HepG2 (cell line): ENCODE measurements around the gene ADARB2. TPM values are rescaled to one million over a fixed set of nuclear protein-coding genes. Genes with fewer than 3 reads are reported as not detected.

Experiments
- ATAC-seq: fragments of 200-7000 bp; cut with Tn5 transposase; 3 replicates; pipeline ENCODE4 v1.9.1; 2020; ENCODE audit warnings: mild to moderate bottlenecking, moderate library complexity
- BruUV-seq: library from RNA; stranded (reverse); fragments of 400-500 nt; replicated peaks from 2 replicates; lab custom pipeline; 2021; lab: Mats Ljungman, UMichigan
- CTCF ChIA-PET: fragments of 300-600 bp; formaldehyde crosslinking; extraction: SDS; loops from one replicate; lab custom pipeline; 2021; ENCODE audit warnings: low total read pairs, inconsistent platforms, low intra/inter-chr PET ratio; lab: Yijun Ruan, JAX
- POLR2A ChIA-PET: fragments of 350-600 bp; sonication (Branson Sonifier 250); formaldehyde crosslinking; loops from one replicate; lab custom pipeline; 2020; ENCODE audit warnings: antibody characterized with exemption, inconsistent platforms; lab: Yijun Ruan, JAX
- DNase-seq: peaks from one replicate; pipeline ENCODE4 v3.0.0-alpha.2; 2015; ENCODE audit warnings: low spot score
- FAIRE-seq: peaks from 3 replicates; lab custom pipeline; 2011; peaks lifted over from hg19 to GRCh38; lab: Jason Lieb, UNC
- H2AFZ ChIP-seq: one replicate; pipeline ENCODE4 v1.6.1; 2011; ENCODE audit warnings: low read length, inconsistent platforms
- H3K27ac ChIP-seq: fragments of 300-600 bp; 3 replicates; pipeline ENCODE4 v1.8.0; 2011; ENCODE audit warnings: mixed run types, mild to moderate bottlenecking, mixed read lengths, low read length, inconsistent platforms; ENCODE audit not compliant: insufficient read depth; ENCODE audit errors: extremely low read length
- H3K27me3 ChIP-seq, 2 experiments: fragments of 200-600 bp in 1 of 2; 2 replicates in 1 of 2; 3 replicates in 1 of 2; pipeline versions ENCODE4 v1.6.0 to v1.8.0; 2011; ENCODE audit warnings: low read length in 2 of 2, mild to moderate bottlenecking in 2 of 2, moderate library complexity in 2 of 2, inconsistent platforms in 1 of 2; ENCODE audit not compliant: insufficient read depth in 2 of 2, control insufficient read depth in 1 of 2
- H3K36me3 ChIP-seq, 2 experiments: fragments of 200-600 bp in 1 of 2; replicated peaks in 1 of 2; 2 replicates in 1 of 2; 3 replicates in 1 of 2; pipeline versions ENCODE4 v1.5.1 to v1.8.0; 2011; ENCODE audit warnings: low read length in 2 of 2, inconsistent platforms in 1 of 2; ENCODE audit not compliant: insufficient read depth in 2 of 2, control insufficient read depth in 1 of 2
- H3K4me1 ChIP-seq: 2 replicates; pipeline ENCODE4 v1.5.1; 2012; ENCODE audit warnings: low read length, inconsistent platforms; ENCODE audit not compliant: insufficient read depth
- H3K4me2 ChIP-seq: 2 replicates; pipeline ENCODE4 v1.6.0; 2011; ENCODE audit warnings: low read depth, low read length, inconsistent platforms
- H3K4me3 ChIP-seq, 3 experiments: fragments of 200-600 bp in 1 of 3; sonication (generic), shearing (Covaris generic) in 1 of 3; replicated peaks in 1 of 3; 2 replicates each; pipeline ENCODE4 v1.5.1; 2011 to 2016; ENCODE audit warnings: low read length in 3 of 3, inconsistent platforms in 2 of 3, low read depth in 2 of 3, mild to moderate bottlenecking in 2 of 3, control low read depth in 1 of 3, mixed read lengths in 1 of 3; ENCODE audit not compliant: insufficient read depth in 1 of 3
- H3K79me2 ChIP-seq: one replicate; pipeline ENCODE4 v1.6.1; 2011; ENCODE audit warnings: low read length, inconsistent platforms; ENCODE audit not compliant: insufficient read depth
- H3K9ac ChIP-seq: 2 replicates; pipeline ENCODE4 v1.6.0; 2011; ENCODE audit warnings: mild to moderate bottlenecking, low read depth, low read length, inconsistent platforms; ENCODE audit not compliant: insufficient read depth
- H3K9me3 ChIP-seq: 2 replicates; pipeline ENCODE4 v1.5.1; 2012; ENCODE audit warnings: mild to moderate bottlenecking, low read length
- H4K20me1 ChIP-seq: 2 replicates; pipeline ENCODE4 v1.6.0; 2011; ENCODE audit warnings: inconsistent platforms, mild to moderate bottlenecking, low read length, moderate library complexity; ENCODE audit not compliant: insufficient read depth
- ADNP ChIP-seq: sonication (generic); formaldehyde crosslinking; IDR thresholded peaks from 2 replicates; pipeline ENCODE4 v1.4.0; 2020; ENCODE audit warnings: missing genetic modification reagents
- CBX1 ChIP-seq: IDR thresholded peaks from one replicate; pipeline ENCODE4 v1.6.1; 2016; ENCODE audit warnings: antibody characterized with exemption, low read depth
- HHEX ChIP-seq: IDR thresholded peaks from 2 replicates; pipeline ENCODE4 v1.6.1; 2016; ENCODE audit warnings: control low read depth
- HIVEP1 ChIP-seq: sonication (generic); formaldehyde crosslinking; IDR thresholded peaks from 2 replicates; pipeline ENCODE4 v1.4.0; 2020; ENCODE audit warnings: mild to moderate bottlenecking, missing genetic modification reagents
- MXI1 ChIP-seq: IDR thresholded peaks from 3 replicates; pipeline ENCODE4 v1.6.1; 2012; ENCODE audit warnings: low read depth, low read length, inconsistent platforms, borderline replicate concordance
- NBN ChIP-seq: fragments of 450-650 bp; conservative IDR thresholded peaks from 2 replicates; pipeline ENCODE4 v1.6.1; 2017
- NFKB2 ChIP-seq: sonication (generic); formaldehyde crosslinking; IDR thresholded peaks from 2 replicates; pipeline ENCODE4 v1.4.0; 2020; ENCODE audit warnings: missing genetic modification reagents, borderline replicate concordance
- PLRG1 ChIP-seq: fragments of 450-650 bp; conservative IDR thresholded peaks from 2 replicates; pipeline ENCODE4 v1.6.1; 2016
- RFX1 ChIP-seq: fragments of 450-650 bp; IDR thresholded peaks from 2 replicates; pipeline ENCODE4 v1.6.1; 2017
- TMF1 ChIP-seq: sonication (generic); formaldehyde crosslinking; IDR thresholded peaks from 2 replicates; pipeline ENCODE4 v1.8.1; 2022; ENCODE audit warnings: low read depth, missing genetic modification reagents
- ZFP36 ChIP-seq: fragments of 150-350 bp; IDR thresholded peaks from 2 replicates; pipeline ENCODE4 v1.6.1; 2018; ENCODE audit warnings: borderline replicate concordance, low read length, low read depth; ENCODE audit not compliant: partially characterized antibody
- ZNF12 ChIP-seq: sonication (generic); formaldehyde crosslinking; IDR thresholded peaks from 2 replicates; pipeline ENCODE4 v1.5.0; 2020; ENCODE audit warnings: missing genetic modification reagents
- ZNF205 ChIP-seq: IDR thresholded peaks from 2 replicates; pipeline ENCODE4 v1.6.1; 2018; ENCODE audit warnings: missing biosample characterization, missing genetic modification reagents
- ZNF335 ChIP-seq: sonication (generic); formaldehyde crosslinking; IDR thresholded peaks from 2 replicates; pipeline ENCODE4 v1.4.0; 2020; ENCODE audit warnings: missing genetic modification reagents
- ZNF430 ChIP-seq: sonication (generic); formaldehyde crosslinking; IDR thresholded peaks from 2 replicates; pipeline ENCODE4 v1.9.0; 2021; ENCODE audit warnings: mild to moderate bottlenecking, missing genetic modification reagents
- ZNF672 ChIP-seq: sonication (generic); formaldehyde crosslinking; IDR thresholded peaks from 2 replicates; pipeline ENCODE4 v1.8.1; 2022; ENCODE audit warnings: missing genetic modification reagents
- ZNF747 ChIP-seq: sonication (generic); formaldehyde crosslinking; IDR thresholded peaks from 2 replicates; pipeline ENCODE4 v1.8.1; 2023; ENCODE audit warnings: missing genetic modification reagents, mild to moderate bottlenecking, borderline replicate concordance
- ZNF83 ChIP-seq: sonication (generic); formaldehyde crosslinking; IDR thresholded peaks from 2 replicates; pipeline ENCODE4 v1.4.0; 2020; ENCODE audit warnings: missing genetic modification reagents, mild to moderate bottlenecking, borderline replicate concordance
- WGBS: methylation state at CpG from one replicate; pipeline ENCODE4 v1.1.6; 2017; ENCODE audit warnings: low lambda C conversion rate; 5-methylcytosine and 5-hydroxymethylcytosine counted together
- in situ Hi-C: cut with HindIII; loops from 2 replicates; pipeline ENCODE4 v1.10.0; 2017; ENCODE audit warnings: low pct_unique_long_range_greater_than_20kb; ENCODE audit not compliant: extremely low pct_ligation_motif_present
- intact Hi-C: fragments of 100-400 bp; cut with micrococcal nuclease; formaldehyde crosslinking; loops from one replicate; pipeline ENCODE4 v1.10.0; 2022; ENCODE audit not compliant: unreplicated experiment
- polyA plus RNA-seq, 8 experiments: library from polyadenylated mRNA; depleted of rRNA in 3 of 8; stranded (reverse) in 7 of 8; unstranded in 1 of 8; fragments of >200 nt; fragmentation: Illumina TruSeq in 4 of 8; extraction: Trizol in 4 of 8; gene quantifications; 2 replicates each; pipeline versions ENCODE4 v1.2.1 to v1.2.3, GENCODE V29; 2011 to 2016; ENCODE audit warnings: low read depth in 4 of 8, missing spikeins in 1 of 8, mixed read lengths in 1 of 8; ENCODE audit not compliant: insufficient read depth in 1 of 8
- total RNA-seq, 5 experiments: library from RNA; depleted of rRNA; stranded (reverse); fragments of >200 nt; fragmentation: Illumina TruSeq; extraction: Trizol; gene quantifications; 2 replicates each; pipeline ENCODE4 v1.2.3, GENCODE V29; 2016; ENCODE audit warnings: low read depth in 1 of 5
- TF ChIP-seq, protein P1 (sequence below): IDR thresholded peaks from 2 replicates; pipeline ENCODE4 v1.6.1; 2016
- TF ChIP-seq, protein P2 (sequence below): sonication (generic); formaldehyde crosslinking; IDR thresholded peaks from 2 replicates; pipeline ENCODE4 v1.8.1; 2023; ENCODE audit warnings: mild to moderate bottlenecking, inconsistent platforms, moderate library complexity, missing genetic modification reagents, borderline replicate concordance
- TF ChIP-seq, protein P3 (sequence below): sonication (generic); formaldehyde crosslinking; IDR thresholded peaks from 2 replicates; pipeline ENCODE4 v1.4.0; 2020; ENCODE audit warnings: missing genetic modification reagents, borderline replicate concordance
- TF ChIP-seq, protein P4 (sequence below): sonication (generic); formaldehyde crosslinking; IDR thresholded peaks from 2 replicates; pipeline ENCODE4 v1.4.0; 2020; ENCODE audit warnings: missing genetic modification reagents

The ADARB2 gene
- total and polyA plus RNA-seq, 2 of the 13 experiments (the other 11 are each of a cell fraction or from before 2014, with no cell fraction given) = not detected

DNA sequence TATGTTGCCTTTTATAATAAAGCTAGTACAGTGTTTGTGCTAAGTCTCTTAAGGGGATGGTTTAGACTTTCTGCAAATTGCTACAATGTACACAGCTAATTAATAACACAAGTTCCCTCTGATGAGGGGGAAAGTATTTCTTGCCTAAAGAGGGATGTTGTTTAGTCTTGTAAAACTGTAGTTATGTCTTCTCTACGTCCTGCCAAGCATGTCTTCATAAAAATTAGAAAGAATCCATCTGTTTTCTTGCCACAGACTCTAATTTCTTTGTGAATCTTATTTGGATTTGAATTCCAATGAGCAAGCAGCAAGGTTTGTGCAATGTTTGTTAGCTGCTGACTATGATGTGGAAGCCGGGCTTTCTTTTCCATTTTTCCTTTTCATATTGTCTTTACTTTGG lies 28.2 kb downstream of the ADARB2 start (continued):
- no peak for TF ChIP-seq TMF1 (CRISPR knock-in tag)
- no peak for TF ChIP-seq NBN
- no peak for TF ChIP-seq RFX1
- no peak for TF ChIP-seq ZFP36
- no peak for TF ChIP-seq CBX1
- TF ChIP-seq NFKB2 (CRISPR knock-in tag) = no peak
- TF ChIP-seq, protein P1, sequence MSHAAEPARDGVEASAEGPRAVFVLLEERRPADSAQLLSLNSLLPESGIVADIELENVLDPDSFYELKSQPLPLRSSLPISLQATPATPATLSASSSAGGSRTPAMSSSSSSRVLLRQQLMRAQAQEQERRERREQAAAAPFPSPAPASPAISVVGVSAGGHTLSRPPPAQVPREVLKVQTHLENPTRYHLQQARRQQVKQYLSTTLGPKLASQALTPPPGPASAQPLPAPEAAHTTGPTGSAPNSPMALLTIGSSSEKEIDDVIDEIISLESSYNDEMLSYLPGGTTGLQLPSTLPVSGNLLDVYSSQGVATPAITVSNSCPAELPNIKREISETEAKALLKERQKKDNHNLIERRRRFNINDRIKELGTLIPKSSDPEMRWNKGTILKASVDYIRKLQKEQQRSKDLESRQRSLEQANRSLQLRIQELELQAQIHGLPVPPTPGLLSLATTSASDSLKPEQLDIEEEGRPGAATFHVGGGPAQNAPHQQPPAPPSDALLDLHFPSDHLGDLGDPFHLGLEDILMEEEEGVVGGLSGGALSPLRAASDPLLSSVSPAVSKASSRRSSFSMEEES (CRISPR knock-in tag) = no peak
- TF ChIP-seq ZNF672 (CRISPR knock-in tag) = no peak
- no peak for TF ChIP-seq MXI1
- TF ChIP-seq, all 625 proteins: peak for 0

DNA sequence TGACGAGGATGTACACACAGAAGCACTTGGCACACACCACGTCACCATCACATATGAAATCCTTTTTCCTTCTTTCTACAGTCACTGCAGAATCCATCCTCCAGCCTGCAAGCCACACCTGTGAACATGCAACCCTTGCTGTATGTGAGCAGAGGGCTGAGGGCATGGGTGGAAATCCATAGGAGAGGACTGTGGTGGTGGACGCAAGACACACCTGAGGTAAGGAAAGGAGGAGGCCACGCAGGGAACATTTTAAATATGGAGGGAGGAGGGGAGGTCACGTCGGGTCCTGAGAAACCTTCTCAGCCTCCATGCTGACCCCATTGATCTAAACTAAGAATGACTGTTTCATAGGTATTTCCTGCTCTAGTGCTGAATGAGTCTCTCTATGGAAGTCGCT lies 28.6 kb downstream of the ADARB2 start:
- H3K4me2 ChIP-seq = no peak overlapping the region
- in situ Hi-C loops (no loop called here), intact Hi-C loops (no loop called here)
- BruUV-seq = no TSS peak
- ChIA-PET CTCF (no interaction called here), POLR2A (no interaction called here)
- peaks cover 0 to 30% of the 10 kb centered on the region in 2 experiments; a peak in 3 of 5 replicates for H3K27me3 ChIP-seq
- H4K20me1 ChIP-seq = no peaks in the 10 kb centered on the region
- no peaks in the 10 kb centered on the region for H3K9me3 ChIP-seq
- H3K4me1 ChIP-seq = no peaks in the 10 kb centered on the region
- no peaks in the 10 kb centered on the region for H3K36me3 ChIP-seq
- FAIRE-seq = no peak
- H2AFZ ChIP-seq = no peak overlapping the region
- H3K79me2 ChIP-seq = no peaks in the 10 kb centered on the region
- H3K9ac ChIP-seq = no peak overlapping the region
- no peak overlapping the region for H3K4me3 ChIP-seq
- ATAC-seq = no peak
- no peak overlapping the region for H3K27ac ChIP-seq
- WGBS = 0% methylated on average over 7 of the region's 7 CpGs
- DNase-seq = no peak
- TF ChIP-seq HHEX (no peak), ZNF205 (CRISPR knock-in tag) (no peak), PLRG1 (no peak), ZNF335 (CRISPR knock-in tag) (no peak), ZNF83 (no peak), ZNF12 (CRISPR knock-in tag) (no peak), HIVEP1 (no peak), ZNF747 (CRISPR knock-in tag) (no peak), ADNP (no peak), ZNF430 (CRISPR knock-in tag) (no peak)
- TF ChIP-seq, protein P2, sequence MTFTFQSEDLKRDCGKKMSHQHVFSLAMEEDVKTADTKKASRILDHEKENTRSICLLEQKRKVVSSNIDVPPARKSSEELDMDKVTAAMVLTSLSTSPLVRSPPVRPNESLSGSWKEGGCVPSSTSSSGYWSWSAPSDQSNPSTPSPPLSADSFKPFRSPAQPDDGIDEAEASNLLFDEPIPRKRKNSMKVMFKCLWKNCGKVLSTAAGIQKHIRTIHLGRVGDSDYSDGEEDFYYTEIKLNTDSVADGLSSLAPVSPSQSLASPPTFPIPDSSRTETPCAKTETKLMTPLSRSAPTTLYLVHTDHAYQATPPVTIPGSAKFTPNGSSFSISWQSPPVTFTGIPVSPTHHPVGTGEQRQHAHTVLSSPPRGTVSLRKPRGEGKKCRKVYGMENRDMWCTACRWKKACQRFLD = no peak
- TF ChIP-seq, protein P3, sequence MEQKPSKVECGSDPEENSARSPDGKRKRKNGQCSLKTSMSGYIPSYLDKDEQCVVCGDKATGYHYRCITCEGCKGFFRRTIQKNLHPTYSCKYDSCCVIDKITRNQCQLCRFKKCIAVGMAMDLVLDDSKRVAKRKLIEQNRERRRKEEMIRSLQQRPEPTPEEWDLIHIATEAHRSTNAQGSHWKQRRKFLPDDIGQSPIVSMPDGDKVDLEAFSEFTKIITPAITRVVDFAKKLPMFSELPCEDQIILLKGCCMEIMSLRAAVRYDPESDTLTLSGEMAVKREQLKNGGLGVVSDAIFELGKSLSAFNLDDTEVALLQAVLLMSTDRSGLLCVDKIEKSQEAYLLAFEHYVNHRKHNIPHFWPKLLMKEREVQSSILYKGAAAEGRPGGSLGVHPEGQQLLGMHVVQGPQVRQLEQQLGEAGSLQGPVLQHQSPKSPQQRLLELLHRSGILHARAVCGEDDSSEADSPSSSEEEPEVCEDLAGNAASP (CRISPR knock-in tag) = no peak
- TF ChIP-seq, protein P4, sequence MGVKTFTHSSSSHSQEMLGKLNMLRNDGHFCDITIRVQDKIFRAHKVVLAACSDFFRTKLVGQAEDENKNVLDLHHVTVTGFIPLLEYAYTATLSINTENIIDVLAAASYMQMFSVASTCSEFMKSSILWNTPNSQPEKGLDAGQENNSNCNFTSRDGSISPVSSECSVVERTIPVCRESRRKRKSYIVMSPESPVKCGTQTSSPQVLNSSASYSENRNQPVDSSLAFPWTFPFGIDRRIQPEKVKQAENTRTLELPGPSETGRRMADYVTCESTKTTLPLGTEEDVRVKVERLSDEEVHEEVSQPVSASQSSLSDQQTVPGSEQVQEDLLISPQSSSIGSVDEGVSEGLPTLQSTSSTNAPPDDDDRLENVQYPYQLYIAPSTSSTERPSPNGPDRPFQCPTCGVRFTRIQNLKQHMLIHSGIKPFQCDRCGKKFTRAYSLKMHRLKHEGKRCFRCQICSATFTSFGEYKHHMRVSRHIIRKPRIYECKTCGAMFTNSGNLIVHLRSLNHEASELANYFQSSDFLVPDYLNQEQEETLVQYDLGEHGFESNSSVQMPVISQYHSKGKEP (CRISPR knock-in tag) = no peak
